ENCODE data around the gene MRPS27.
A peak's percentile ranks its signal among the peaks of the same experiment; 100 is the strongest.

MRPS27 gene

GRCh38 chr5:72319976-72320752 lies at the start of gene MRPS27, which contains the start of gene PTCD2:
Gene MRPS27, minus strand, starts transcription at chr5:72320240. Its CDS starts 19 bp downstream, at chr5:72320221.
Gene PTCD2, plus strand, starts transcription at chr5:72320373. Its CDS starts 10 bp downstream, at chr5:72320383.
- DNase-seq (ENCODE audit: low read depth) = peak; percentile 92

GRCh38 chr5:72369711-72370110 lies 49.7 kb upstream of the MRPS27 start:
- DNase-seq (ENCODE audit: low read depth) = no peak

- DNase-seq (ENCODE audit: low read depth) = no peak
Observed at GRCh38 chr5:72369301-72369700, 49.3 kb upstream of the MRPS27 start.

GRCh38 chr5:72368271-72368670 lies 48.2 kb upstream of the MRPS27 start:
- no peak for DNase-seq (ENCODE audit: low read depth)

- DNase-seq (ENCODE audit: low read depth) = no peak
Observed at GRCh38 chr5:72366324-72366976, 46.4 kb upstream of the MRPS27 start.

GRCh38 chr5:72364951-72365350 lies 44.9 kb upstream of the MRPS27 start:
- DNase-seq (ENCODE audit: low read depth) = no peak

- DNase-seq (ENCODE audit: low read depth) = no peak
Observed at GRCh38 chr5:72364171-72364570, 44.1 kb upstream of the MRPS27 start.

- no peak for DNase-seq (ENCODE audit: low read depth)
Observed at GRCh38 chr5:72363166-72363802, 43.2 kb upstream of the MRPS27 start.

- DNase-seq (ENCODE audit: low read depth) = no peak
Observed at GRCh38 chr5:72359886-72360285, 39.8 kb upstream of the MRPS27 start.

- DNase-seq (ENCODE audit: low read depth) = no peak
Observed at GRCh38 chr5:72358925-72359324, 38.9 kb upstream of the MRPS27 start.

- no peak for DNase-seq (ENCODE audit: low read depth)
Observed at GRCh38 chr5:72356361-72356760, 36.3 kb upstream of the MRPS27 start.

GRCh38 chr5:72355706-72356299 lies 35.8 kb upstream of the MRPS27 start:
- DNase-seq (ENCODE audit: low read depth) = no peak

GRCh38 chr5:72353046-72353445 lies 33.0 kb upstream of the MRPS27 start:
- DNase-seq (ENCODE audit: low read depth) = no peak

GRCh38 chr5:72352616-72353015 lies 32.6 kb upstream of the MRPS27 start:
- no peak for DNase-seq (ENCODE audit: low read depth)

GRCh38 chr5:72351376-72351775 lies 31.3 kb upstream of the MRPS27 start:
- no peak for DNase-seq (ENCODE audit: low read depth)

- DNase-seq (ENCODE audit: low read depth) = no peak
Observed at GRCh38 chr5:72347801-72348308, 27.8 kb upstream of the MRPS27 start.

GRCh38 chr5:72346398-72346797 lies 26.4 kb upstream of the MRPS27 start:
- no peak for DNase-seq (ENCODE audit: low read depth)

GRCh38 chr5:72338689-72339209 lies 18.7 kb upstream of the MRPS27 start:
- no peak for DNase-seq (ENCODE audit: low read depth)

GRCh38 chr5:72337159-72337558 lies 17.1 kb upstream of the MRPS27 start:
- DNase-seq (ENCODE audit: low read depth) = no peak

GRCh38 chr5:72330712-72331111 lies 10.7 kb upstream of the MRPS27 start:
- DNase-seq (ENCODE audit: low read depth) = no peak

GRCh38 chr5:72328172-72328571 lies 8.1 kb upstream of the MRPS27 start:
- DNase-seq (ENCODE audit: low read depth) = no peak

GRCh38 chr5:72326306-72326649 lies 6.2 kb upstream of the MRPS27 start:
- DNase-seq (ENCODE audit: low read depth) = no peak
